AG08396 (cell line): ENCODE results near the gene LHPP.

Source experiments
- DNase-seq: peaks from one replicate; pipeline ENCODE4 v3.0.0; 2012; ENCODE audit warnings: low spot score, mixed read lengths

The LHPP gene

GRCh38 chr10:124447751-124448466 is 13.7 kb upstream of the LHPP start:
- no peak for DNase-seq

GRCh38 chr10:124448696-124449169 is 12.9 kb upstream of the LHPP start:
- DNase-seq, result no peak

DNA sequence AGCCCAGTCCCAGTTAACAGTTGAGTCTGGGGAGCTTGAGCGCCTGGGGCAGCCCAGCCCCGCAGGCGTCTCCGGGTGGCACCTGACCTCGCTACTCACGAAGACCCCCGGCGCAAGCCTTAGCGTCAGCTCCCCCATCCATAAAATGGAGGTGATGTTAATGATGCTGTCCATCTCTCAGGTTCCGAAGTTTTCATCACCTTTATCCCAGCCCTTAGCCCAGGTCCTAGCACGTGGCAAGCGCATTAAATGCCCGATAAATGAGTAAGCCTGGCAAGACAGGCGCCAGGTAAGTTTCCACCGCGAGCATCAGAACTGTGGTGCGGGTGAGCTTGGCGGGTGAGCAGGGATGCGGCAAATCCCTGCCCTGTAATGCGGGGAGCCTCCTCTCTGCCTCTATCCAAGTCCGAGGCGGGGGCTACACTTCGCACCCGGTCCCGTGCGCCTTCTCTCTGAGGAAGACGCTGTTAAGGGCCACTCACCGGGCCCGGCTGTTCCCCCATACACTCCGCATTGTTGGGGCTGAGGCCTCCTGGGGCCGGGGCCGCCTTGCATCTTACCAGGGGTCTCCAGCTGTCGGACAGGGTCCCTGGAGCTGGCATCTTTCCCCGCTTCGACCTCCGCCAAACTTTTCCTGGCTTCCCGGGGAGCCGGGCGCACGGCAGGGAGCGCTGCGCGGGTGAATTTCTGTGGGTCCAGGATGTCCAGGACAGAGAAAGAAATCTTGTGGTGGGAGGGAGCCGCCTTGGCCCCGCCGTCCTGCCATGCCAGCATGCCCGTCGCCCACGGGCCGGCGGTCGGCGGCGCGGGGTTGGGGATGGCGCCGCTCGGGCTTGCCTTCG is 12.2 kb upstream of the LHPP start:
- no peak for DNase-seq

DNA sequence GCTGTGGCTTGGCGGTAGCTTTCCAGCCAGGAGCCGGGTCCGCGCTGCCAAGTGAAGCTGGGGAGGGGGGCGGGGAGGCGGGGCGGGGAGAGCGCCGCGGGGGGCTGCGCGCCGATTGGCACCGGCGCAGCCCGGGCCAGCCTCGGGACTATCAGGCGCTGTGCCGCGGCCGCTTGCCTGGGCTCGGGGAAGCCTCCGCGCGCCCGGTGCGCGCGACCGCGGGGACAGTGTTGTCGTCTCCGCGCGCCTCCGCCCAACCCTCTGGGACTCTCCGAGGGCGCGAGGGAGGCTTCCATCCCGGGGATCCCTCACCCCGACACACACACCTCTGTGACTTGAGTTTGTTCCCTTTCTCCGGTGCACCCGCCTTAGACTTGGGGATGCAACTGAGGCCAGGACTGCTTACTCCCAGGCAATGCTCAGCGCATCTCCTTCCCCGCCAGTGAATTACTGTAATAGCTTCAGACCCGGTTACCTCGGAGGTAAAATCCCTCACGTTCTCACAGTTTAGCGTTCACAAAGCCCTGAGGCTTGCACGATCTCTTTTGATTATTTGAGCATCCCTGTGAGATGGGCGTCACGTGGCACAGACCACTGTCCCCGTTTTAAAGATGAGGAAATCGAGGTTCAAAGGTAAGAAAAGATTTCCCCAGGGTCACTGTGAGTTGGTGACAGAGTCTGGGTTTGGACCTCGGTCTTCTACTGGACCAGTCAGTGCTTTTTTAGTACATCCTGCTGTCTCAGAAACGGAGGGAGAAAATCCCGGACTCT is 11.4 kb upstream of the LHPP start, which contains the start of gene NKX1-2:
TSS of gene NKX1-2 (minus strand) at position 24 of the 771 bp plus-strand sequence. CDS start 92 bp downstream, outside the sequence.
- DNase-seq, result no peak

- no peak for DNase-seq
Measured at GRCh38 chr10:124450783-124451057, 10.9 kb upstream of the LHPP start.

DNA sequence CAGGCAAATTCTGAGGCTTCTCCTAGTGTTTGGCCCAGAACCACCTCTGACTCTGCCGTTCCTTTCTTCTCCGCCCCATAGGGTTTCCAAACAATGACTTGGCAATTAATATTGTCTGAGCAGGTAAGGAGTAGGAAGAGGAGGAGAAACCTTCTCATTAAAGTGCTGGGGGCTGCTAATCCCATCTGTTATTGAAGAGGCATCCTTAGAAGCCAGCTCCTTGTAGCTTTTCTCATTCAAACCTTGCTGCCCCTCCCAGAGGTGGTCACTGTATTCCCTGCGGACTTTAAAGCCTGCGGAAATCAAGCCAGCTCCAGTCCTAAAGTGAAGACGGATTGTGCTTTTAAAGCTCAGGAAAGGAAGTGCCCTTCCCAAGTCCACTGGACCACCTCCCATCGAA is 10.3 kb upstream of the LHPP start:
- DNase-seq, result no peak

DNA sequence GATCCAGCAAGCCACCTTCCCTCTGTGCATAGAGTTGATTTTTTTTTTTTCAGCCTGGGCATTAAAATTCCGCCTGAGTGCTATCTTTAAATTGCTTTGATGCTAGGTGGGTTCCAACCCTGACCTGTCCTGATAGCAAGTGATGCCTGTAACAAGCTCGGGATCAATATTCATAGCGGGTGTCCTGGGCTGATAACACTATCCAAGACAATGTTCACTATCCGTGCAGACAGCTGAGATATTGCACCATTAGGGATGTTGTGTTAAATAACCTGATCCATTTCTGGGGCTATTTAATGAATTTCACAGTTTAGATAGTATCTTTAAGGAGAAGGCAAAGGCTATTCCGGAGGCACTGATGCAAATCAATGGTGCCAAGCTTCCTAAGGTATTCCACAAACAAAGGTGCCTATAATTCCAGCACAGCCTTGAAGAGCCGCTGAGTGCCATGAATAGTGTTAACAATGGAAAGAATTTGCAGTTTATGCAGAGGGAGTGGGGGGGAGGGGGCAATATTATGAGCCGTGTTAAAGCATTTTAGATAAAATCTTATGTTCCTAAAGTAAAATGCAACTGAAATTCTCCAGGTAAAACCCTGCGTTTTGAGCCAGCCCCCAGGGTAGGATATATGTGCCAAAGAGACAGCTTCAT is 7.5 kb upstream of the LHPP start:
- no peak for DNase-seq

GRCh38 chr10:124455441-124455840 is 6.2 kb upstream of the LHPP start:
- DNase-seq, result no peak

DNA sequence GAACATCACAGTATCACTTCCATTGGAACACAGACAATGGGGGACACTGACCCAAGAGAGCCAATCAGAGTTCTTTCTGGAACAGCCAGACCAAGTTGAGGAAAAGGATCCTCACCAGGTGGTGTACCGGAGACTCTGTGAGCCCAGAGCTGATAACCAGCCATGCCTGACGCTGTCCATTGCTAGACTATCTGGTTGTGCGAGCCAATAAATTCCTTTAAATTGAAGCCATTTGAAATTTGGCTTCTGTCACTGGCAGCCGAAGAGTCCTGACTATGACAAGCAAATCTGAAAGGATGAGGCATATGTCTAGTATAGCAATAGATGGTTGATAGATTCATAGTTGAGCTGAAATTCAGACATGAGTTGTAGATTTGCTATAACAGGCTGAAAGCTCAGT is 3.1 kb upstream of the LHPP start:
- DNase-seq, result no peak

DNA sequence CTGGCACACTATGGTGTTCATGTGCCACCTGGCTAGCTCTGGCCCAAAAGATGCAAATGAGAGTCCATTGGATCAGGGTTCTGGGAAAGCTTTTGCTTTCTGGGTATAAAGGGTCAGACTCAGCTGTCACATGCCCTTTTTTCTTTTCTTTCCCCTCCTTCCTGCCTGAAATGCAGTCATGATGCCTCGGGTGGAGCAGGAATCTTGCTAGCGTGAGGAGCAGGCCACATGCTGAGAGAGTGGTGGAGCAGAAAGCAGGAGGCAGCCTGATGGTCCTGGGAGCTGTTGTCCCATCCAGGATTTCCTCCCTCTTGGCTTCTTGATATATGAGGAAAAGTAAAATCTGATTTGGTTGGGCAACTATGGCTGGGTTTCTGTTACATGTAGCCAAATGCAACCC is 2.7 kb upstream of the LHPP start:
- DNase-seq, result no peak

GRCh38 chr10:124459395-124459794 is 2.2 kb upstream of the LHPP start:
- DNase-seq, result no peak

DNA sequence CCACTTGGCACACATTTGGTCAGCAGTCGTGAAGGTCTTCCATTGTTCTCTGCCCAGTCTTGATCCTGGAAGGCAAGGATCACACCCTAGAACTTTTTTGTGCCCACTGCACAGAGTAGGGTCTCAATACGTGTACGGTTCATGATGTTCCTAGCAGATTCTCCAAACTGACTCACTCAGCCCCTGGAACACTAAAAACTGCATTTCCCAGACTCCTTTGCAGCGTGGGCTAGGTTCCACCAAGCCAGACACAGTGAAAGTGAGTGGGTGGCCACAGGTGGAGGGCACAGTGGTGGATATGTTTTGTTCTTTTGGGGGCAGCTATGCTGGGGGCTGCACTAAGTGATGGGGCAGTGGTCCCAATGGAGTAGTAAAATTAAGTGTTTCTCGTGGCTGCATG is 1.5 kb upstream of the LHPP start:
- no peak for DNase-seq

- DNase-seq, result no peak
Measured at GRCh38 chr10:124462348-124462695, 699 bp downstream of the LHPP start.

- no peak for DNase-seq
Measured at GRCh38 chr10:124464028-124464965, 2.7 kb downstream of the LHPP start.

GRCh38 chr10:124465003-124465776 is 3.6 kb downstream of the LHPP start:
- no peak for DNase-seq

DNA sequence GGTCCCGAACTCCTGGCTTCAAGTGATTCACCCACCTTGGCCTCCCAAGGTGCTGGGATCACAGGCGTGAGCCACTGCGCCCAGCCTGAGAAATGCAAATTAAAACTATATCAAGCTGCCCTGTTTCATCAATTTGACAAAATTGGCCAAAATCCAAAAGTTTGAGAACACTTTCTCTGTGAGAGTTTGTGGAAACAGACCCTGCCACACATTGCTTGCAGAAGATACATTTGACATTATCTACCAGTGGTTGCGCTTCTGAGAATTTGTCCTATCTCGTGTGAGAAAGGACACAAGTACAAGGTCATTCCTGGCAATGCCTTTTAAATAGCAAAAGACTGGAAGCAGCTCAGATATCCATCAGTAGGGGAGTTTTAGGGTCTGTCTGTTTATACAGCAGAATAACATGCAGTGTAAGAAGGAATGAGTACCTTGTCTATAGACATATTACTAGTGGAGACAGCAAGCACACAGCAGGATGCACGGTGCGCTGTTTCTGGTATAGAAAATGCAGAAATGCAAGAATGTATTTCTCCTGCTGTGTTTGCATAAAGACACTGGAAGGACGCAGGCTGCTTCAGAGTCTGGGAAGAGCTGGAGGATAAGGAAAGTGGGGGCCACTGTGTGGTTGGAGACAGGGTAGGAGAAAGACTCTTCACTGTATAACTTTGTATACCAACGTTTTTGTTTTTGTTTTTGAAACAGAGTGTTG is 4.3 kb downstream of the LHPP start:
- DNase-seq, result no peak

DNA sequence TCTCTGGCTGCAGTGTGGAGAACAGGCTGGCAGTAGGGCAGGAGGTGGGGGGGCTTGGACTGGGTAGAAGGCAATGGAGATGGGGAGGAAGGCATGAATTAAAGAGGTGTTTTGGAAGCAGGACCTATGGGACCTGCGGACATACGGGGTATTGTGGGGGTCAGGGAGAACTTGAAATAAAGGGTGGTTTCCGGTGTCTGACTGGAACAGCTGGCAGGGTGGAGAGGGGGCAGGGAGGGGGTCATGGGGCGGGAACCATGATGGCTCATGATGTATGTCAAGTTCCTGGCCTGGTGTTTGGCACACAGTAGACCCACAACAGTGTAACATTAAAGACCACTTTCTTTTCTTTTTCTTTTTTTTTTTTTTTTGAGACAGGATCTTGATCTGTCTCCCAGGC is 5.5 kb downstream of the LHPP start:
- DNase-seq, result no peak

GRCh38 chr10:124468624-124469023 is 7.0 kb downstream of the LHPP start:
- DNase-seq, result no peak

DNA sequence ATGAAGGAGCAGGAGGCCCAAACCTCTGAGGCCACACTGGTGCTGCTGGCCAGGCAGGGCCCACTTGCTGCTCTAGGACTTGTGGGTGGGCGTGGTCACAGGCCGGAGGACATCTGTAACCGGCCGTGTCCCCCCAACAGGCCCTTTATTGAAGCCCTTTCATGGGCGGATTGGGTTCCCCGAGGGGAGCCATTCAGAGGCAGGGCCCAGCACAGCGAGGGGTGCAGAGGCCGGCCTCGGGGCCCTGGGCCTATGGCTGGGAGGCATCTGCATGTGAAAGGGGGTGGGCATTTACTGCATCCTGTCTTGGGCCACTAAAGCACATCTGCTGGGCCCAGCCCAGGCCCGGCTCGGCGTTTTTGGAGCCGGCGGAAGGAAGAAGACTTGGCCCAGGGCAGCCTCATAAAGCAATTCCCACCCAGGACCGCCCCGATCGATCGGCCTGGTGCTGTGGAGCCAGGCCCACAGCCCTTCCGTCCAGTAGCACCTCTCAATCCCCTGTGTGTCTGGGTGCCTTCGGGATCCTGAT is 8.4 kb downstream of the LHPP start:
- DNase-seq, result no peak
